Mammary epithelial cell (primary cell): Measurements from ENCODE around the gene CD3D.

Experiments used
- EZH2 ChIP-seq: IDR thresholded peaks from 2 replicates; pipeline ENCODE4 v1.6.1; 2012; ENCODE audit warnings: low read length, inconsistent platforms, borderline replicate concordance
- TF ChIP-seq, protein P1 (sequence below), 2 donors: IDR thresholded peaks in 1 of 2; conservative IDR thresholded peaks in 1 of 2; 2 replicates each; pipeline ENCODE4 v1.5.1; 2011 to 2012; ENCODE audit warnings: inconsistent platforms in 2 of 2, low read length in 2 of 2, mild to moderate bottlenecking in 2 of 2, control low read depth in 1 of 2, low read depth in 1 of 2; ENCODE audit not compliant: insufficient read depth in 1 of 2; ENCODE audit errors: extremely low read depth in 1 of 2

DNA sequence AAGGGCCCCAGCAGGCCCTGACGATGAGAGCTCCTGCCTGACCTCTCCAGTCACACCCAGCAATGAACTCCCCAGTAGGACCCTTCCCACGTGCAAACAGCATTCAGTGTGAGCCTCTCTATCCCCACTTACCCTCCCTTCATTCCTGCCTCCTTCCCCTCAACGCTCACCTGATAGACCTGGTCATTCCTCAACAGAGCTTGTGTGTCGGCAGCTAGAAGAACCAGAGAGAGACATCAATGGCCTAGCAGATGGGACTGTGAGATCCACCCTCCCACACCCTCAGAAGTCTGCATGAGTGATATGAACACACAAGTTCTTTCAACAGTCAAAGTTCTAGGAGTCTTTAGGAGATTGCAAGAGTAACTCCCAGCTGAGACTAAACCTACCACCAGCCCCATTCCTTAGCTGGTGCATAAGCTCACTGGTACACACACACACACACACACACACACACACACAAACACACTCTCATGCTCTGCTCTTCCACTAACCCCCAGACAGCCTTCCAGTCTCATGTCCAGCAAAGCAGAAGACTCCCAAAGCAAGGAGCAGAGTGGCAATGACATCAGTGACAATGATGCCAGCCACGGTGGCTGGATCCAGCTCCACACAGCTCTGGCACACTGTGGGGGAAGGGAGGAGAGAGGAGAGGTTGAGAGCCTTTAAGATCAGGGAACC lies 3.1 kb downstream of the CD3D start:
- TF ChIP-seq, protein P1, sequence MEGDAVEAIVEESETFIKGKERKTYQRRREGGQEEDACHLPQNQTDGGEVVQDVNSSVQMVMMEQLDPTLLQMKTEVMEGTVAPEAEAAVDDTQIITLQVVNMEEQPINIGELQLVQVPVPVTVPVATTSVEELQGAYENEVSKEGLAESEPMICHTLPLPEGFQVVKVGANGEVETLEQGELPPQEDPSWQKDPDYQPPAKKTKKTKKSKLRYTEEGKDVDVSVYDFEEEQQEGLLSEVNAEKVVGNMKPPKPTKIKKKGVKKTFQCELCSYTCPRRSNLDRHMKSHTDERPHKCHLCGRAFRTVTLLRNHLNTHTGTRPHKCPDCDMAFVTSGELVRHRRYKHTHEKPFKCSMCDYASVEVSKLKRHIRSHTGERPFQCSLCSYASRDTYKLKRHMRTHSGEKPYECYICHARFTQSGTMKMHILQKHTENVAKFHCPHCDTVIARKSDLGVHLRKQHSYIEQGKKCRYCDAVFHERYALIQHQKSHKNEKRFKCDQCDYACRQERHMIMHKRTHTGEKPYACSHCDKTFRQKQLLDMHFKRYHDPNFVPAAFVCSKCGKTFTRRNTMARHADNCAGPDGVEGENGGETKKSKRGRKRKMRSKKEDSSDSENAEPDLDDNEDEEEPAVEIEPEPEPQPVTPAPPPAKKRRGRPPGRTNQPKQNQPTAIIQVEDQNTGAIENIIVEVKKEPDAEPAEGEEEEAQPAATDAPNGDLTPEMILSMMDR (conservative IDR thresholded peaks at IDR 0.05 in 1 of 2, IDR thresholded peaks at IDR 0.05 in 1 of 2; ENCODE audit: extremely low read depth in 1 of 2, insufficient read depth in 1 of 2, low read depth in 1 of 2, low read length in 2 of 2) = no peak
- no peak for TF ChIP-seq EZH2
